ENCODE data around the gene CES3.
"Not testable (repeated sequence)": the region's sequence is repeated elsewhere in the genome, so short reads cannot be mapped to it uniquely, and the experiment has no call there.

CES3 gene

GRCh38 chr16:66950437-66950836 is 10.6 kb upstream of the CES3 start:
- no peak overlapping the region for H3K4me3 ChIP-seq (ENCODE audit: low read depth, low read length)
- TF ChIP-seq CTCF (IDR thresholded peaks at IDR 0.05; ENCODE audit: borderline replicate concordance, insufficient read depth, low read depth, low read length) = no peak

- TF ChIP-seq CTCF (IDR thresholded peaks at IDR 0.05; ENCODE audit: borderline replicate concordance, insufficient read depth, low read depth, low read length) = no peak
- H3K4me3 ChIP-seq (ENCODE audit: low read depth, low read length) = no peak overlapping the region
These were observed 9.9 kb upstream of the CES3 start for GRCh38 chr16:66950971-66951790.

GRCh38 chr16:66952430-66953110 is 8.5 kb upstream of the CES3 start:
- no peak for TF ChIP-seq CTCF (IDR thresholded peaks at IDR 0.05; ENCODE audit: borderline replicate concordance, insufficient read depth, low read depth, low read length)
- H3K4me3 ChIP-seq (ENCODE audit: low read depth, low read length) = no peak overlapping the region

- no peak for TF ChIP-seq CTCF (IDR thresholded peaks at IDR 0.05; ENCODE audit: borderline replicate concordance, insufficient read depth, low read depth, low read length)
- H3K4me3 ChIP-seq (ENCODE audit: low read depth, low read length) = no peak overlapping the region
These were observed 7.5 kb upstream of the CES3 start for GRCh38 chr16:66953462-66954096.

- H3K4me3 ChIP-seq (ENCODE audit: low read depth, low read length) = no peak overlapping the region
- peak; percentile 73 for TF ChIP-seq CTCF (IDR thresholded peaks at IDR 0.05; ENCODE audit: borderline replicate concordance, insufficient read depth, low read depth, low read length)
These were observed 6.9 kb upstream of the CES3 start for GRCh38 chr16:66954097-66954659.

GRCh38 chr16:66955363-66956153 is 5.5 kb upstream of the CES3 start:
- H3K4me3 ChIP-seq (ENCODE audit: low read depth, low read length) = not testable (repeated sequence)

- H3K4me3 ChIP-seq (ENCODE audit: low read depth, low read length) = not testable (repeated sequence)
These were observed 5.0 kb upstream of the CES3 start for GRCh38 chr16:66956154-66956457.
